Endothelial cell (in vitro differentiated cells): Measurements from ENCODE around the gene GPS1. TPM values are rescaled to one million over a fixed set of nuclear protein-coding genes. Genes with fewer than 3 reads are reported as not detected.
A peak's percentile ranks its signal among the peaks of the same experiment; 100 is the strongest.

Experiments
- DNase-seq: peaks from one replicate; pipeline ENCODE4 v3.0.0; 2021; ENCODE audit warnings: low spot score
- H3K27ac Mint-ChIP-seq: one replicate; pipeline ENCODE4 v1.8.0; 2021; ENCODE audit warnings: mixed read lengths, inconsistent platforms; ENCODE audit not compliant: unreplicated experiment
- H3K27me3 Mint-ChIP-seq: one replicate; pipeline ENCODE4 v1.8.0; 2021; ENCODE audit warnings: mild to moderate bottlenecking, moderate library complexity, mixed read lengths, inconsistent platforms; ENCODE audit not compliant: unreplicated experiment
- H3K36me3 Mint-ChIP-seq: one replicate; pipeline ENCODE4 v1.8.0; 2021; ENCODE audit warnings: mild to moderate bottlenecking, low read depth, mixed read lengths, inconsistent platforms; ENCODE audit not compliant: unreplicated experiment
- H3K4me1 Mint-ChIP-seq: one replicate; pipeline ENCODE4 v1.8.0; 2021; ENCODE audit warnings: mild to moderate bottlenecking, mixed read lengths, inconsistent platforms; ENCODE audit not compliant: unreplicated experiment
- H3K4me3 Mint-ChIP-seq: one replicate; pipeline ENCODE4 v1.8.0; 2021; ENCODE audit warnings: mild to moderate bottlenecking, mixed read lengths, inconsistent platforms; ENCODE audit not compliant: unreplicated experiment
- H3K9me3 Mint-ChIP-seq: one replicate; pipeline ENCODE4 v1.8.0; 2021; ENCODE audit warnings: mixed read lengths, inconsistent platforms; ENCODE audit not compliant: unreplicated experiment
- CTCF ChIP-seq: fragments of 200-600 bp; sonication (generic); IDR thresholded peaks from one replicate; pipeline ENCODE4 v1.5.0; 2021; ENCODE audit warnings: antibody characterized with exemption; ENCODE audit not compliant: unreplicated experiment
- total RNA-seq: library from RNA; stranded (reverse); fragmentation: NEBNext Ultra II Directional; extraction: Animal tissue kit (Norgen Biotek cat#: 25700); gene quantifications from one replicate; pipeline ENCODE4 v1.2.1, GENCODE V29; 2021; ENCODE audit not compliant: unreplicated experiment

The GPS1 gene
- total RNA-seq, 1 donor from 2014 or later = 80.0 TPM

GRCh38 chr17:82021107-82021899, 30.4 kb upstream of the GPS1 start:
- TF ChIP-seq CTCF = peak; percentile 20
- Mint-ChIP-seq H3K9me3 (no peaks in the 10 kb centered on the region), H3K27ac (no peak overlapping the region), H3K4me3 (peak overlapping the region; percentile 91), H3K36me3 (peaks cover 4% of the 10 kb centered on the region), H3K4me1 (peaks cover 5% of the 10 kb centered on the region), H3K27me3 (peaks cover 6% of the 10 kb centered on the region)
- peak; percentile 53 for DNase-seq

GRCh38 chr17:82021900-82022309, 29.8 kb upstream of the GPS1 start:
- Mint-ChIP-seq H3K4me1 (peaks cover 5% of the 10 kb centered on the region), H3K4me3 (peak overlapping the region; percentile 91), H3K27ac (no peak overlapping the region), H3K27me3 (peaks cover 8% of the 10 kb centered on the region), H3K36me3 (peaks cover 4% of the 10 kb centered on the region), H3K9me3 (no peaks in the 10 kb centered on the region)
- DNase-seq = no peak
- no peak for TF ChIP-seq CTCF

- no peak within 1 kb of the TSS for H3K27ac Mint-ChIP-seq
- TF ChIP-seq CTCF = no peak
- H3K4me3 Mint-ChIP-seq = peak within 1 kb of the TSS; percentile 91
- H3K36me3 Mint-ChIP-seq = peaks cover 4% of the 10 kb centered on the region
- no peaks in the 10 kb centered on the region for H3K9me3 Mint-ChIP-seq
- peaks cover 5% of the 10 kb centered on the region for H3K4me1 Mint-ChIP-seq
- peaks cover 8% of the 10 kb centered on the region for H3K27me3 Mint-ChIP-seq
- no peak for DNase-seq
Measured at GRCh38 chr17:82022310-82022980, 29.3 kb upstream of the GPS1 start, which contains the start of gene CENPX. Gene CENPX, minus strand, starts transcription at chr17:82022878. Its CDS starts 17 bp downstream, at chr17:82022861.

- no peak within 1 kb of the TSS for H3K27ac Mint-ChIP-seq
Measured at GRCh38 chr17:82022981-82023446, 28.7 kb upstream of the GPS1 start, which contains the start of gene LRRC45. Gene LRRC45, plus strand, starts transcription at chr17:82023305. Its CDS starts 339 bp downstream, at chr17:82023644.

More at GRCh38 chr17:82022981-82023446, 28.7 kb upstream of the GPS1 start, which contains the start of gene LRRC45:
- Mint-ChIP-seq H3K36me3 (peaks cover 4% of the 10 kb centered on the region), H3K4me3 (peak within 1 kb of the TSS; percentile 91), H3K9me3 (no peaks in the 10 kb centered on the region), H3K4me1 (peaks cover 5% of the 10 kb centered on the region), H3K27me3 (peaks cover 8% of the 10 kb centered on the region)
- peak; percentile 100 for DNase-seq
- TF ChIP-seq CTCF = no peak
